SK-N-MC (cell line): ENCODE data around the gene CHID1.

Experiments
- DNase-seq: peaks from one replicate; pipeline ENCODE4 v3.0.0-alpha.2; 2011; ENCODE audit warnings: low read depth, low spot score
- H3K27ac ChIP-seq: fragments of 200-600 bp; sonication (generic); 2 replicates; pipeline ENCODE4 v1.5.1; 2016; ENCODE audit warnings: mixed run types
- H3K36me3 ChIP-seq: fragments of 200-600 bp; sonication (generic); 2 replicates; pipeline ENCODE4 v1.6.1; 2017; ENCODE audit warnings: antibody characterized with exemption, low read length, mixed read lengths; ENCODE audit not compliant: insufficient read depth
- H3K4me3 ChIP-seq: fragments of 200-600 bp; sonication (generic); 2 replicates; pipeline ENCODE4 v1.5.1; 2016
- H3K9ac ChIP-seq: fragments of 200-600 bp; sonication (generic); 2 replicates; pipeline ENCODE4 v1.8.0; 2017; ENCODE audit warnings: mixed run types, mixed read lengths; ENCODE audit not compliant: insufficient read length
- H3K9me3 ChIP-seq: fragments of 200-600 bp; sonication (generic); 2 replicates; pipeline ENCODE4 v1.6.1; 2017; ENCODE audit warnings: low read depth, mild to moderate bottlenecking, antibody characterized with exemption, low read length, moderate library complexity, mixed read lengths
- EZH2 ChIP-seq: fragments of 200-600 bp; sonication (generic); IDR thresholded peaks from one replicate; pipeline ENCODE4 v1.6.1; 2017; ENCODE audit warnings: antibody characterized with exemption
- FOXP2 ChIP-seq: optimal IDR thresholded peaks from 2 replicates; pipeline ENCODE3; 2011; ENCODE audit warnings: mild to moderate bottlenecking, moderate library complexity; ENCODE audit not compliant: insufficient read depth; ENCODE audit errors: extremely low read length, control extremely low read depth
- POLR2AphosphoS5 ChIP-seq: IDR thresholded peaks from 2 replicates; pipeline ENCODE4 v1.6.1; 2012; ENCODE audit warnings: mild to moderate bottlenecking, low read depth, low read length, borderline replicate concordance

The CHID1 gene

GRCh38 chr11:914747-915501, 4.3 kb upstream of the CHID1 start:
- no peak overlapping the region for H3K9ac ChIP-seq

GRCh38 chr11:914204-914603, 3.6 kb upstream of the CHID1 start:
- TF ChIP-seq POLR2AphosphoS5, result no peak
- no peak for TF ChIP-seq EZH2
- no peak for TF ChIP-seq FOXP2
- H3K4me3 ChIP-seq, result no peak overlapping the region

More at GRCh38 chr11:914747-915501, 4.3 kb upstream of the CHID1 start:
- Histone ChIP-seq H3K4me3 (no peak overlapping the region), H3K27ac (no peak overlapping the region), H3K9me3 (no peaks in the 10 kb centered on the region), H3K36me3 (no peaks in the 10 kb centered on the region)
- TF ChIP-seq FOXP2, result no peak
- no peak for TF ChIP-seq POLR2AphosphoS5
- no peak for TF ChIP-seq EZH2
- no peak for DNase-seq

GRCh38 chr11:913043-913442, 2.4 kb upstream of the CHID1 start:
- TF ChIP-seq POLR2AphosphoS5 (no peak), FOXP2 (no peak), EZH2 (no peak)
- H3K36me3 ChIP-seq, result peaks cover 2% of the 10 kb centered on the region; the same call in 1 of the 2 replicates
- no peak overlapping the region for H3K4me3 ChIP-seq
- no peak for DNase-seq
- no peaks in the 10 kb centered on the region for H3K9me3 ChIP-seq
- no peak overlapping the region for H3K27ac ChIP-seq
- H3K9ac ChIP-seq, result no peak overlapping the region

More at GRCh38 chr11:914204-914603, 3.6 kb upstream of the CHID1 start:
- H3K9me3 ChIP-seq, result no peaks in the 10 kb centered on the region
- no peak overlapping the region for H3K9ac ChIP-seq
- H3K27ac ChIP-seq, result no peak overlapping the region
- H3K36me3 ChIP-seq, result no peaks in the 10 kb centered on the region; the same call in 1 of the 2 replicates
- DNase-seq, result no peak

GRCh38 chr11:912266-912665, 1.7 kb upstream of the CHID1 start:
- no peak for DNase-seq
- TF ChIP-seq FOXP2 (no peak), EZH2 (no peak), POLR2AphosphoS5 (no peak)
- no peak overlapping the region for H3K9ac ChIP-seq
- H3K36me3 ChIP-seq, result peaks cover 2% of the 10 kb centered on the region; the same call in 1 of the 2 replicates
- no peak overlapping the region for H3K27ac ChIP-seq
- H3K4me3 ChIP-seq, result no peak overlapping the region
- H3K9me3 ChIP-seq, result no peaks in the 10 kb centered on the region

GRCh38 chr11:911890-912219, 1.2 kb upstream of the CHID1 start:
- no peak for DNase-seq
- H3K4me3 ChIP-seq, result peak overlapping the region; percentile 83
- H3K9me3 ChIP-seq, result no peaks in the 10 kb centered on the region
- H3K36me3 ChIP-seq, result peaks cover 2% of the 10 kb centered on the region; the same call in 1 of the 2 replicates
- no peak overlapping the region for H3K27ac ChIP-seq
- peak overlapping the region; percentile 89 for H3K9ac ChIP-seq
- no peak for TF ChIP-seq EZH2
- no peak for TF ChIP-seq POLR2AphosphoS5
- TF ChIP-seq FOXP2, result no peak

- Histone ChIP-seq H3K27ac (peak overlapping the region; percentile 54; the same call in 1 of the 2 replicates), H3K36me3 (peaks cover 2% of the 10 kb centered on the region; the same call in 1 of the 2 replicates)
Observed at GRCh38 chr11:911031-911889, 650 bp upstream of the CHID1 start.

GRCh38 chr11:910044-910588, 494 bp downstream of the CHID1 start:
- TF ChIP-seq FOXP2 (no peak), EZH2 (no peak), POLR2AphosphoS5 (no peak)
- Histone ChIP-seq H3K4me3 (peak overlapping the region; percentile 83), H3K9ac (peak overlapping the region; percentile 89), H3K9me3 (no peaks in the 10 kb centered on the region), H3K27ac (no peak overlapping the region), H3K36me3 (peaks cover 2% of the 10 kb centered on the region; the same call in 1 of the 2 replicates)
- no peak for DNase-seq

More at GRCh38 chr11:911031-911889, 650 bp upstream of the CHID1 start:
- no peaks in the 10 kb centered on the region for H3K9me3 ChIP-seq
- peak overlapping the region; percentile 89 for H3K9ac ChIP-seq
- DNase-seq, result no peak
- no peak for TF ChIP-seq FOXP2
- peak; percentile 14; the same call in 1 of the 2 replicates for TF ChIP-seq POLR2AphosphoS5
- peak overlapping the region; percentile 83 for H3K4me3 ChIP-seq

GRCh38 chr11:909406-909805, 1.2 kb downstream of the CHID1 start:
- no peak for DNase-seq
- H3K27ac ChIP-seq, result no peak overlapping the region
- H3K9ac ChIP-seq, result peak overlapping the region; percentile 89
- peaks cover 8% of the 10 kb centered on the region; the same call in 1 of the 2 replicates for H3K36me3 ChIP-seq
- peak overlapping the region; percentile 83 for H3K4me3 ChIP-seq
- TF ChIP-seq FOXP2, result no peak
- TF ChIP-seq EZH2, result no peak
- TF ChIP-seq POLR2AphosphoS5, result no peak
- H3K9me3 ChIP-seq, result no peaks in the 10 kb centered on the region
